HG03064 (cell line): ENCODE data around the gene TMTC4.

ENCODE experiments used
- ATAC-seq: cut with Tn5 transposase; IDR thresholded peaks from one replicate; pipeline ENCODE4 v1.9.1; 2021; ENCODE audit warnings: low read depth; ENCODE audit not compliant: unreplicated experiment

The TMTC4 gene

GRCh38 chr13:100668408-100668807 lies 6.2 kb downstream of the TMTC4 start:
- no peak for ATAC-seq

- no peak for ATAC-seq
Measured at GRCh38 chr13:100667894-100668293, 6.7 kb downstream of the TMTC4 start.

- ATAC-seq = no peak
Measured at GRCh38 chr13:100666124-100666523, 8.5 kb downstream of the TMTC4 start.

GRCh38 chr13:100665403-100665802 lies 9.2 kb downstream of the TMTC4 start:
- no peak for ATAC-seq

- ATAC-seq = no peak
Measured at GRCh38 chr13:100664171-100664900, 10.3 kb downstream of the TMTC4 start.

- no peak for ATAC-seq
Measured at GRCh38 chr13:100662468-100663211, 12.0 kb downstream of the TMTC4 start.

GRCh38 chr13:100660761-100661160 lies 13.8 kb downstream of the TMTC4 start:
- no peak for ATAC-seq

- ATAC-seq = no peak
Measured at GRCh38 chr13:100659578-100659977, 15.0 kb downstream of the TMTC4 start.

- peak; percentile 76 for ATAC-seq
Measured at GRCh38 chr13:100658363-100658762, 16.2 kb downstream of the TMTC4 start.

GRCh38 chr13:100657881-100658315 lies 16.7 kb downstream of the TMTC4 start:
- ATAC-seq = no peak

- ATAC-seq = no peak
Measured at GRCh38 chr13:100652510-100652909, 22.1 kb downstream of the TMTC4 start.

GRCh38 chr13:100650326-100650725 lies 24.3 kb downstream of the TMTC4 start:
- ATAC-seq = no peak

- no peak for ATAC-seq
Measured at GRCh38 chr13:100648354-100648753, 26.2 kb downstream of the TMTC4 start.

GRCh38 chr13:100646871-100647270 lies 27.7 kb downstream of the TMTC4 start:
- no peak for ATAC-seq

- ATAC-seq = no peak
Measured at GRCh38 chr13:100646030-100646673, 28.4 kb downstream of the TMTC4 start.

- ATAC-seq = no peak
Measured at GRCh38 chr13:100645382-100645781, 29.2 kb downstream of the TMTC4 start.

- no peak for ATAC-seq
Measured at GRCh38 chr13:100644371-100644770, 30.2 kb downstream of the TMTC4 start.

GRCh38 chr13:100637796-100638195 lies 36.8 kb downstream of the TMTC4 start:
- ATAC-seq = no peak

GRCh38 chr13:100637380-100637779 lies 37.2 kb downstream of the TMTC4 start:
- no peak for ATAC-seq

GRCh38 chr13:100636441-100636840 lies 38.2 kb downstream of the TMTC4 start:
- no peak for ATAC-seq

GRCh38 chr13:100636004-100636403 lies 38.6 kb downstream of the TMTC4 start:
- ATAC-seq = no peak
